SK-N-SH treated with all-trans-retinoic acid at 6 μM for 48 hours (cell line): ENCODE measurements around the gene CALML3.

Source experiments
- ARNTL ChIP-seq: fragments of 450-650 bp; formaldehyde crosslinking; IDR thresholded peaks from 2 replicates; pipeline ENCODE4 v1.5.0; 2020; ENCODE audit warnings: low read depth, mild to moderate bottlenecking, moderate library complexity, borderline replicate concordance
- ESRRG ChIP-seq: fragments of 250-450 bp; sonication (Bioruptor Pico); IDR thresholded peaks from 2 replicates; pipeline ENCODE4 v1.6.1; 2021; ENCODE audit warnings: mild to moderate bottlenecking
- GLIS3 ChIP-seq: fragments of 250-450 bp; sonication (Bioruptor Pico); IDR thresholded peaks from 2 replicates; pipeline ENCODE4 v1.5.0; 2020; ENCODE audit warnings: mild to moderate bottlenecking, moderate library complexity
- OSR1 ChIP-seq: fragments of 250-450 bp; sonication (Bioruptor Pico); IDR thresholded peaks from 2 replicates; pipeline ENCODE4 v1.8.0; 2022; ENCODE audit warnings: moderate library complexity, mild to moderate bottlenecking, inconsistent platforms
- PATZ1 ChIP-seq: fragments of 250-450 bp; sonication (Bioruptor Pico); IDR thresholded peaks from 2 replicates; pipeline ENCODE4 v1.8.0; 2020; ENCODE audit warnings: mild to moderate bottlenecking, moderate library complexity, borderline replicate concordance
- ZFP3 ChIP-seq: fragments of 250-450 bp; sonication (Bioruptor Pico); IDR thresholded peaks from 2 replicates; pipeline ENCODE4 v1.5.0; 2020; ENCODE audit warnings: mild to moderate bottlenecking, moderate library complexity
- ZNF8 ChIP-seq: fragments of 450-650 bp; formaldehyde crosslinking; IDR thresholded peaks from 2 replicates; pipeline ENCODE4 v1.5.0; 2020; ENCODE audit warnings: mild to moderate bottlenecking, moderate library complexity

- TF ChIP-seq PATZ1 (CRISPR knock-in tag) (no peak), ESRRG (CRISPR knock-in tag) (no peak), GLIS3 (CRISPR knock-in tag) (no peak), ZNF8 (CRISPR knock-in tag) (no peak), ZFP3 (CRISPR knock-in tag) (no peak), OSR1 (no peak), ARNTL (CRISPR knock-in tag) (no peak)
These were observed 50.9 kb downstream of the CALML3 start for GRCh38 chr10:5575482-5576153.
